HG03469 (cell line): ENCODE data around the gene PDE2A.

Experiments
- ATAC-seq: cut with Tn5 transposase; IDR thresholded peaks from one replicate; pipeline ENCODE4 v1.9.1; 2021; ENCODE audit warnings: mild to moderate bottlenecking, moderate library complexity, moderate number of reproducible peaks; ENCODE audit not compliant: unreplicated experiment

PDE2A gene

DNA sequence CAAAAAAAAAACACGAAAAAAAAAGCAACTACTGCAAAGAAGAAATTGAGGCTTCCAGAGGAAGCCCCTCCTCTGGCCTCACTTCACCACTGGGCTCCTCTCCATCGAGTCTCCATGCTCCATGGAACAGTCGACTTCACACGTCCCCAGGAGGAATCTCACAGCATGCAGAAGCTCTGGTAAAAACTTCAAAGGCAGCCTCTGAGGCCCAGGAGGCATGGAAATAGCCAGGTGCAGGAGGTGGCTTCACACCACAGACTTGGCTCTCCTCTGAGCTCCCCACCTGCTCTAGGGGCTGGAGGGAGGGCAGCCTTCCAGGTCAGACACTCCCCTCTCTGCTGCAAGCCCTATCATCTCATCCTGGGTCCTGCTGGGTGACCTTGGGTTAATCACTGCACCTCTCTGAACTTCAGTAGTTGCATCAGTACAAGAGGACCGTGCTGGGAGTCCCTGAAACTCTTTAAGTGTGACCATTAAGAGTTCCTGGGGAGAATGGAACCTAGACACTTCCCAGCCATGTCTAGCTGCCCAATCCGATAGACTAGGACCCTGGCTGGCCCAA lies 8.2 kb downstream of the PDE2A start:
- ATAC-seq: no peak

DNA sequence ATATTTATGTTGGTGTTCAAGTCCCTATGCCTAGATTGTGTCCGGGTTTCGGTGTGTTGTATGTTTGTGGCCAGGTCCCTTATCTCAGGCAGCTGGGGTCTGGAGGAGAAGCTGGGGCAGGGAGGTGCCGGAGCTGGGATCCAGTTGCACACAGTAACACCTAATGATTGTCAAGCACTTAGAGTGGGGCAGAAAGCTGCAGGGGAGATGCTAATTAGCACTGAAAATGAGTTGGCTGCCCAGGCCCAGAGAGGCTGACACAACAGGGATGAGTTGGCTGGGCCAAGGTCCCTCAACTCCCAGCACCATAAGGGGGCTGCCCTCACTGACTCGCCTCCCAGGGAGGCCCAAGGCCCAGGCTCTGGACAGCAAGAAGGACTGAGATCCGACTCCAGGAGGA lies 12.2 kb downstream of the PDE2A start:
- ATAC-seq: no peak

DNA sequence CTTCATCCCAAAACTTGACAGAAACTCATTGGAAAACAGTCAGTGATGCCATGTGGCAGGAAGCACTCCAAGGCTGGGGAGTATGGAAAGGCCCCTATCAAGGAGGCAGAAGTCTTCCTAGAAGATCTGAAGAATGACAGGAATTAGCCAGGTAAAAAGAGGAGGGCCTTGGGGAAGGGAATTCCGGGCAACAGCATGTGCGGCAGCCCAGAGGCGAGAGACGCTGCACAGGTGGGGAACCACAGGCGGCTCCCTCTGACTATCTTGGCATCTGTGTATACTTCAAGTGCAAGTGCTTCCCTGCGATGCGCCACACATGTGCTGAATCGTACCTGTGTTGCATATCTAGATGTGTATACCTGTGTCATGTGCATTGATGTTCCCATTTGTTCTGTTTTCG lies 12.7 kb downstream of the PDE2A start:
- ATAC-seq: no peak

DNA sequence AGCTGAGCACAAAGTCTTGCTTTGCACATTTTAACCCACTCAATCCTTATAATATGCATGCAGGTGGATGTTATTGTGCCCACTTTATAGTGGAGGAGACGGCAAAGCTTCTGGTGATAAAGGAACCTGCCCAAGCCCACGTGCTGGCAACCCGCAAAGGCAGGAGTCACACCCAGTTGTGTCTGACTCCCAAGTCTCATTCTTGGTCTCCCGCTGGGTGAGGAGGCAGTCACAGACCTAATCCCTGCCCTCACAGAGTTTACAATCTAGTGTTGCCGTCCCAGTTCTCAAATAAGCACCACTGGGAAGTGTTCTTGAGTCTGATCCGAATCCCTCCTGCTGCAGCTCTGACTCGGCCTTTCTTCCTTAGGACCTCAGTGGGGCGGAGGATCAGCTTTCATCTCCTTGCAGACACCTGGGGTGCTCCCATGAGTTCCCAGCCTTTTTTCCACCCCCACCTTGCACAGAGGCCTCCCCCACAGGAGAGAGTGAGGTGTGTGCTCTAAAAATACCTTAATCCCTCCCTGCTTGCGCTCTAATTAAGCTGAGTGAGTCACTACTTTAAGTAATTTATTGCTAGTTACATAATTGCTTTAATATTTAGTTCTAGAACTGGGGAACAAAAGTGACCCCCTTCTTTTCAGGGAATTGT lies 15.1 kb downstream of the PDE2A start:
- no peak for ATAC-seq

DNA sequence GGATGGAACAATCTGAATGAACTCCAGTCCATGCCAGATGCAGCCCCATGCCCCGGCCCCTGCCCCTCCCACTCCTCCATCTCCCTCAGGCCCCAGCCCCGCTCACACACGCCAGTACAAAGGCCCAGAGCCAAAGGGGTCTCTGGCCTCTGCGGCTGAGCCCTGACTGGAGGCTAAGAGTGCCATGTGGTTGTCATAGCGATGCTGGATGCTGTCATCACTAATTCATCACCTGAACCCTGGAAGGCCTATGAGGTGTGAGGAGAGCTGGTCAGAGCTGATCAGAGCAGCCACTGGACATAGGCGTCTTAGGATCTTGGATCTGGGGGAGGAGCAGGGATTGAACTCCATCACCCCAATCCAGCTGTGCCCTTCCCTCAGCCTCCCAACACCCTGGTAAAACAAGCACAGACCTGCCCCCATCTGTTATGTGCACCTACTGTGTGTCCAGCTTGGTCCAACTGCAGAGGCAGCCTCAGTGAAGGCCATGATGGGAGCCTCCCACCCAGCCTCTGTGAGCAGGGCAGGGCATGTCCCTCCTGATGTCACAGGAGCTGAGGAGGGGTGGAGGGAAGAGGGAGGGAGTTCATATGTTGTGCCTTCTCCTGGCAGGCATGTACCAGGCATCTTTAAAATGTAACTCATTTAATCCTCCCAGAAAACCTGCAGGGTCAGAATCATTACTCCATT lies 16.7 kb downstream of the PDE2A start:
- no peak for ATAC-seq

DNA sequence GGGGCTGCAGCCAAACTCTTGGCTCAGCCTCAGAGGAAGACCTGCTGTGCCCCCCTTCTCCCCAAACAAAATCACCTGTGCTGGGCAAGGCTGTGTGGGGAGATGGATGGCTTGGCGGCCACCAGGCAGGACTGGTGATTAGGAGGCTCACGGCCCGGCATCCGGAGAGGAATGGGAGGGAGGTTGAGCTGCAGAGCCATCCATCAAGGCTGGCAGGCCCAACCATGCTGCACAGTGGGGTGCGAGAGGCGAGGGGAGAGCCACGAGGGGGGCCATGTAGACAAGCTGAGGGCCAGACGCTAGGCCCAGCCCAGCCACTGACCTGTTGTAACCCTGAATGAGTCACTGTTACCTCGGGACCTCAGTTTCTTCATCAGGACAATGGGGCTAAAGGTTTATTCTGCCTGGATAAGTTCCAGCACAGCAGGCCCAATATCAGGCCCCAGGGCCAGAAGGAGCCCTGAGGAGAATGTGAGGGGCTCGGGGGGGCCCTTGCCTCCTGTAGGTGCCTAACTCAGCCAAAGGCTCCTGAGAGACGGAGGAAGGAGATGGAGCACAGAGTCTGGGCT lies 18.2 kb downstream of the PDE2A start:
- no peak for ATAC-seq

DNA sequence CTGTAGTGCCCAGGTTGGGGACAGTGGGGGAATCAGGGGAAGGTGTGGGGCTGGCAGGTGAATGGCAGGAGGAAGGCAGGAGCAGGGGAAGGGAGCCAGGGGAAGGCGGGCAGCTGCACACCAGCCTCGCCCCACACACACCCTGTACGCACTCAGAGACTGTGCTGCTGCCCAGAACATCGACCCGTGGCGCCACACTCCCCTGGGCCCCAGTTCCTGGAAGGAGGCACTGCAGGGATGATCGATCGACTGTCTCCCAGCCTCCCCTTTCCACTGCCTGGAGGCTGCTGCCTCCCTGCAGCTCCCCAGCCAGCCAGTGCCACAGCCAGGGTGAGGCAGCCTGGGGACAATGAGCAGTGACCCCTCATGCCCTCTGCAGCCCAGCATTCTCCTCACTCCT lies 19.2 kb downstream of the PDE2A start:
- no peak for ATAC-seq

DNA sequence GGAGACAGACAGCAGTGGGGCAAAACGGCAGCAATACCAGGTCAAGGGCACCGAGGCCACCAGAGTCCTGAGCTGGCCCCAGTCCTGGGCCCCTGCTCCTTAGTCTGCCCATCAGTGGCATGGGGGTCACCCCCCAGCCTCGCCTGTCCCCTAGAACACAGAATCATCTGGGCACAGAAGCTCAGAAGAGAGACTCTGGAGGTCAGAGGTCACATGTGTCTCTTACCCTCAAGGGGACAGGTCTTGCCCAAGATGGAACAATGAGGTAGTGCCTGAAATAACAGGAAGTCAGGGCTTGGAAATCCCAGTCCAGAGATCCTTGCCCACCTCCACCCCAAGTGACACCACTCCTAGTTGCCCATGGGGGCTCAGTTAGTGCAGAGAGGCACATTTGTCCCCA lies 20.6 kb downstream of the PDE2A start:
- ATAC-seq: no peak

DNA sequence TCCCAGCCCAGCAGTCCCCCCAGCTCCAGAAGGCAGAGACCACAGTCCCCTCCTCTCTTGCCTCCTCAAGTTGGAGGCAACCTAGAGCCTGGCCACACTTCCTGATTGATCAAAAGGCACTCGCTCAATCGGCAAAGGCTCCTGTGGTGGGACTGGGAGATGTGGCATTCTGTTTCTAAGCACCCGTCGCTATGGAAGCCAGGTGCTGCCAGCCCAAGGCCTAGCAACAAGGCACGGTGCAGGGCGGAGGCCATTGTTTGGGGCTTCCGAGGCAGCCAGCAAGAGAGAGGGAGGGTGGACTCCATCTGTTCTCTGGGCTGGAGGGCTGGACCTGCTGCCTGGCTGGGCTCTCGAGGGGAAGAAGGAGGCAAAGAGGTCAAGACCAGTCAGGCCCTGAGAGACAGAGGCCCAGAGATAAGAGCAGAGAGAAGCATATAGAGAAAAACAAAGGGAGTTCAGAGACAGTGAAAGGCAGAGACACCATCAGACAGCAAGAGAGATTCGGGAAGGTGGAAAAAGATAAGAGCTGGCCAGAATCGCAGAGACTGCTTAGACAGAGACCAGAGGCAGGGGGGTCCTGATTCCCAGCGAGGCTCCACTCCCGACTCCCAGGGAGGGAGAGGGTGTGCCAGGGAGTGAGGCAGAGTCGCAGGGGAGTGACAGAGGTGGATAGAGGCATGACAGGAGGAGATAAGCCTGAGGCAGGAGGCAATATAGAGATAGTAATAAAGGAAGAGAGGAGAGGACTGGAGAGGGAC lies 21.2 kb downstream of the PDE2A start:
- no peak for ATAC-seq

DNA sequence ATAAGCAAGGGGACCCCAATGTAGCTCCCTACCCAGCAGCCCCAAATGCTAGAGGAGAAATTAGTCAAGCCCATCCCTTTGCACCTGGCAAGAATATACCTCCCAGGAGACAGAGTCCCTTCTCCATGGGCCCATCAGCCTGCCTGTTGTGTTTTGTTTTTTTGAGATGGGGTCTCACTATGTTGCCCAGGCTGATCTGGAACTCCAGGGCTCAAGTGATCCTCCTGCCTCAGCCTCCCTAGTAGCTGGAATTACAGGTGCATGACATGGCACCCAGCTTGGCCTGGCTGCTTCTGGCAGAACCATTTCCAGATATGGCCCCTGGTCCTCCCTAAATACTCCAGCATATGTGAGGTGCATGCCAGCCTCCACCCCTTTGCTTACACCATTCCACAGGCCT lies 22.1 kb downstream of the PDE2A start:
- no peak for ATAC-seq

DNA sequence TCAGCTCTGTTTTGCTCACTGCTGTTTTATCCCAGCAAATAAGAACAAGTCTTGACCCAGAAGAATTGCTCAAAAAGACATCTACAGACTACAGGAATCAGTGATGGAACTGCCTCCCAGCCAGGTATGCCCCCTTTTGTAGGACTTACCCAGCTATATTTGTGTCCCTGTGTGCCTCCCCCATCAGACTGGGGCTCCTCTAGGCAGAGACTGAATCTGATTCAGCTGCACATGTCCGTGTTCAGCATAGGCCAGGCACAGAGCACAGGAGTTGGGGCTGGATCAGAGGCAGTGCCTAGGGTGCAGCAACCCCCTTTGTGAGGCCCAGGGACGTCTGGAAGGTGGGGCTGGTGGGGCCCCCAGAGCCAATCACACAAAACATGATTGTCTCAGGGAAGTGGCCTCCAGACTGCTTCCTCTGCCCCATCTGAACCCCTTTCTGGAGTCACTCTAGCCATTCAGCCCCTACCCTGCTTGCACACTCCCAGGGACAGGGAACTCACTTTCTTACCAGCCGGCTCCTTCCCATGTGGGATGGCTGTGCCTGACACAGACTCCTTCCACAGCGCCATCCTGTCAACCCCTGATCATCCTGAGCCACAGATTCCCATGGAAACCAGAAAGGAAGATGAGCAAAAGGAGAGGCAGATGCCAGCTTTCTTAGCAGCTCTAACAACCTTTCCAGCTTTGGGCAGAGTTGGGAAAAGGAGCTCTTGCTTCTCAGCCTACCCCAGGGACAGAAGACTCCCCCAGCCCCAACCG lies 24.8 kb downstream of the PDE2A start:
- ATAC-seq: no peak

DNA sequence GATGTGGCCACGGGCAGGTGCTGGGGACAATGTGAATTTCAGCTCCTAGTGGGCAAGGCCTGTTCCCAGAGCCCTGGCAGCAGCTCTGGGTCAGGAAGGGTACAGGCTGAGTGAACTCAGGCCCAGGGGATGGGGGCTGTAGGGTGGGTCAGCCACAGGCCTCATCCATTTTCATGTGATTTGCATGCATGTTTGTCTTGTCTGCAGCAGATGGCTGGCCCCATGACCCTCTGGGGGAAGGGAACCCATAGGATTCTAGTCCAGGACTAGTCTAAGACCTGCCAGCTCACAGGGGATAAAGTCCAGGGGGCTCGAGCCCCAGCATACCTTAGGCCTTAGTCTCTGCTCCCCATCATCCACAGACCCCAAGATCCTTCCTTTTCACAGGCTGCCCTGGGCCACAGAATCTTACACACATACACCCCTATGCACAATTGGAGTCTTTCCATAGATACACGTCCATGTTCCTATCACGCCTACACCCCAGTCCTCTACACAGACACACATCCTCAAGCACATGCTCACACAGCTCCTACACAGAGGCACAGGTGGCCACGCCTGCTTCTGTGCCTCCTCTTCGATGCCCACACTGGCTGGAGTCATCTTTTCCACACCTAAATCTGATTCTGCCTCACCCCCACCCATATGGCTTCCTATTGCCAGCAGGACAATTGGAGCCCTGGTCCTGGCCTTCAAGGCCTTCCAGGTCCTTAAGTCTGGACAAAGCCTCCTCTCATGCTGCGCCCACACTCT lies 25.7 kb downstream of the PDE2A start:
- ATAC-seq: no peak

DNA sequence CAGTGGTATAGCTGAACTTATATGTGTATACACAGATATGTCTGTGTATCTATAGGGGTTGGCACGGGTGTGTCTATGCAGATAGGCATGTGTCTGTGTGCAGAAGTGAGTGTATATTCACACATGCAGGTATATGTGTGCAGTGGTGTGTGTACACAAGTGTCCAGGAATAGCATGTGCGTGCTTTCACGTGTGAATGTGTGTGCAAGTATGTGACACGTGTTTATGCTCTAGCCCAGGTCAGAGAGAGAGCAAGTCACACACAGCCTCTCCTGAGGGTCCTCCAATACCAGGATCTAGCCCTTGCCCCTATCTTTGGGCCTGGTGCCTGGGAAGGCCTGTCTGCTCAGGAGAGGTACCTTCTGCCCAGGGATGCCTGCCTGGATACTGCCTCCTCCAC lies 26.3 kb downstream of the PDE2A start:
- no peak for ATAC-seq

DNA sequence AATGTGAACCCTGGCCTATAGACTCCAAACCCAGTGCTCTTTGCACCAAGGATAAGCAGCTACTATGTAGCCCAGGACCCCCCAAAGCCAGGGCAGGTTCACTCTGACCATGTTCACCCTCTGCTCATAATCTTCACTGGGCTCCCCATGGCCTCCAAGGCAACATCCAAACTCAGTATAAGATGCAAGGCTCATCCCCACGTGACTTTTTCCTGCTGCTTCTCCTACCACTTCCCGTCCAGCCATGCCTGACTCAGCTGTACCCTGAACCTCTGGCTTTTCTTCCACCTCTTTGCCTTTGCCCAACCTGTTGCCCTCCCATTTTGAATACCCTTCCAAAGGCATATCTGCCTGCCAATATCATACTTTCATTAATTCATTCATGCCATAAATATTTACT lies 27.8 kb downstream of the PDE2A start:
- no peak for ATAC-seq

DNA sequence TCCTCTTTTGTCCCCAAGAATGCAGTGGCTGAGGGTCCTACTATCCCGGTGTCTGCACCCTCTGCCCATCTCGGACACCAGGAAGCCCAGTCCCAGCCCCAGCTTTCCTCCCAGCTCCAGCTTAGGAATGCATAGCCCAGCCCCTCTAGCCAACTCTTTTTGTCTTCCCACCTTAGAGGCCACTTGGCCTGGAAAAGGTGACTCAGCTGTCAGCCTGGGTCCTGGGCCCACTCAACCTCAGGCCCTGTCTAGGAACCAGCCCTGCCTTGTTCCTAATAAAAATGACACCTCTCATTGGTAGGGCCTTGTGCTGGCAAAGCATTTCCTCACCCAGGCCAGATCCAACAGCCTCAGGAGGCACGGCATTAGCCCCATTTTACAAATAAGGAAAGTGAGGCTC lies 28.2 kb downstream of the PDE2A start:
- ATAC-seq: no peak

DNA sequence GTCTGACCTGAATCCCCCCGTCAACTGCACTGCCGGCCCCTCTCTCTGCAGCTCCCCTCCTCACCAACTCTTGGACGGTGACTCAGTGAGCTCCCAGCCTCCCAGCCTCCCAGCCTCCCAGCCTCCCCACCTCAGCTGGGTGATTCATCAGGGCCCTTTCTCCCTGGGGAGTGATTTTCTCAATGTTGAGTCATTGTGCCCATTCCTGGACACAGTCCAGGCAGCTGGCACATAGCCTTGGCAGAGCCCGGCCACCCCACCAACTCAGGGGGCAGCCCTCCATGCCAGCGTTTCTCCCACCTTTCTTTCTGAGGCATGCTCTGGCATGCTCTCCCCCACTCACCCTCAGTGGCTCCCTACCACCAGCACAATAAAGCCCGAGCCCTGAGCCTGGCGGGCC lies 30.7 kb downstream of the PDE2A start:
- ATAC-seq: no peak

DNA sequence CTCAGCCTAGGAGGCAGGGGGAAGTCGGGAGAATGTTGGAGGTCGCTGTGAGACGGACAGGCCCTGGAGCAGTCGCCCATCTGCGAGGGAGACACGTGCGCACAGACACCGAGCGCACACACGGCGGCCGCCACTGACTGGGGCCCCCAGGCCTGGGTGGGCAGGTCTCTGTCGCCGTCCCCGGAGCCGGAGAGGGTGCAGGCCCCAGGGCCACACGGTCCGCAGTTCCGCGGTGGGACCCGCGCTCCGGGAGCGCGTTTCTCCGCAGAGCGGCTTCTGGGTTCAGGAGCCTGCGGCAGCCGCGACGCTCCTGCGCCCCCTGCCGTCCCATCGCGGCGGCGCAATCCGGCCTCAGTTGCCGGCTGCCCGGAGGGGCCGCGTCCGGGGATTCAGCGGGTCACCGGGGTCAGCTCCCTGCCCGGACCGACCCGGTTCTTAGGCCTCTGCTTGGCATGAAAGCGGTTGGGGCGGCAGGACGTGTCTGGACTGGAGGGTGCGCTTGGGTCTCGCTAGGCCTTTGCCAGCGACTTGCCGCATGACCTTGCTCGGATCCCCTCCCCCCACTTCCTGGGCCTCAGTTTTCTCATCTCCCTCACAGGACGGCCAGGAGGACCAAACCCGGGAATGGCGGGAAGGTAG lies 31.2 kb downstream of the PDE2A start:
- no peak for ATAC-seq

DNA sequence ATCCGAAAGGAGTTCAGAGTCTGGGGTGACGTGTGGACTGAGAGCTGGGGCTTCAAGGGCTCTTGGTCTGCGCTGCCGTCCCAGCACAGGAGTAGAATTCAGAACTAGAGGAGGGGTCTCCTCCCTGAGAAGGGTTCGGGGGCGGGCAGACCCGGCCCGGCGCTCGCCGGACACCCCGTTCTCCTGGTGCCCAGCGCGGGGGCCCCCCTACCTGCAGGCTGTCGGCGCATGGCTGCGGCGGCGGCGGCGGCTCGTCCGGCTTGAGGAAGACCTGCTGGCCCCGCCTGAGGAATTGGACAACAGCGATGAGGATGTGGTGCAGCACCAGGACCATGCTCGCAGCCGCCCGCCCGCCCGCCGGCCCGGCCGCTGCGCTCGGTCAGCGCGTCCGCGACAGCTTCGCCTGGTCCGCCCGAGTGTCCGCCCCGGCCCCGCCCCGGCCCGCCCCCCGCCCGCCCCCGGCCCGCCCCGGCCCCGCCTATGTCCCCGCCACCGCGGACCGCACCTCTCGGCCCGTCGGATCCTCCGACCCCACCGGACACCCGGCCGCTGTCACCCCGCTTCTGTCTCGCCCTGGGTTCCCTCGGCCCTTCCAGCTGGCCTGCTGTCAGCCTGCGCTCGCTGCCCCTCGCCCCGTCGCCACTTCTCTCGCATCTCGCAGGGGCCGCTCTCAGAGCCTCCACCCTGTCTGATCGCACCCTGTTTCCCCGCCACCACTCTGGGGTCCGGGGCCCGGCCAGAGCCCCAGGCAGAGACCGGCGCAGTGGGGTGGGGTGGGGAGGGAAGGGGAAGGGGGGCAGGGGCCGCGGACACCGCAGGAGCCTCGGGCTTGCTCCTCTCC lies 32.0 kb downstream of the PDE2A start:
- ATAC-seq: no peak
